Measurements from ENCODE around the gene CD4.
"Not testable (repeated sequence)": the region's sequence is repeated elsewhere in the genome, so short reads cannot be mapped to it uniquely, and the experiment has no call there.

CD4 gene

DNA sequence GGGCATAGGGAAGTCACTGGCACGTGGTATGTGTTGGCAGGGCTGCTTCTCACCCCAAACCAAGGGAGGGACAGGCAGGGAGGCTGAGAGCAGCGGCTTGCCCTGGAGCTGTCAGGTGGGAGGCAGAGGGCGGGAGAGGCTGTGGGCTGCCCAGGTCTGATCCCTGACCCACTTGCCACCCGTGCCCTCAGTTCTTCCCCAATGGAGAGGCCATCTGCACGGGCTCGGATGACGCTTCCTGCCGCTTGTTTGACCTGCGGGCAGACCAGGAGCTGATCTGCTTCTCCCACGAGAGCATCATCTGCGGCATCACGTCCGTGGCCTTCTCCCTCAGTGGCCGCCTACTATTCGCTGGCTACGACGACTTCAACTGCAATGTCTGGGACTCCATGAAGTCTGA lies 56.1 kb downstream of the CD4 start:
- DNase-seq (ENCODE audit: low read depth in 3 of 3): no peak

DNA sequence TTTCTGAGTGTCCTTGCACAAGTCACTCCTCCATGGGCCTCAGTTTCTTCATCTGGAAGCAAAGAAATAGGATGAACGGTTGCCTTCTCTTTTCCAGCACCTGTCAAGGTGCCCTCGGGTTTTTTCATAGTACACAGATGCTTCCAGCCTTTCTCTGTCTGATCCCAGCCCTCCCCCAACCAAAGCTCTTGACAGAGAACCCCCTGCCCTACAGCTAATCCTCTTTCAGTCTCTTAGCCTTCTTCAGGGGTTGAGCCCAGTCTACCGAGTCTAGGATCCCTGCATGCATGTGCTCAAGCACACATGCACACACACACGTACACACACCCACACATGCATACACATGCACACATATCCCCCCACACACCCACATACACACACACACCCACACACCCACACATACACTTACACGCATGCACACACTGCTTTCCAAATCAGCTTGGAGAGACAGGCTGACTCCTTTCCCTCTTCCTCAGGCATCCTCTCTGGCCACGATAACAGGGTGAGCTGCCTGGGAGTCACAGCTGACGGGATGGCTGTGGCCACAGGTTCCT lies 57.1 kb downstream of the CD4 start:
- DNase-seq (ENCODE audit: low read depth in 3 of 3): no peak

DNA sequence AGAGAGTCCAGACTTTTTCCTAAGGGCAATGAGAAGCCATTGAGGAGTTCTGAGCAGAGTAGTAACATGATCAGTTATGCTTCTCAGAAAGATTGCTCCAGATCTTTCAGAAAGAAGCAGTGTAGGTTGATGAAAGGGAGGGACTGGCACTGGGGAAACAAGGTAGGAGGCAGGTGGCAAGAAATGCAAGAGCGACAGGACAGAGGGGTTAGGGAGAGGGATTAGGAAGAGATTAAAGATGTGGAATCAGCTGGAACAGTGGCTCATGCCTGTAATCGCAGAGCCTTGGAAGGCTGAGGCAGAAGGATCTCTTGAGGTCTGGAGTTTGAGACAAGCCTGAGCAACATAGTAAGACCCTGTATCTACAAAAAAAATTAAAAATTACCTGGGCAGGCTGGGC lies 58.3 kb downstream of the CD4 start:
- DNase-seq (ENCODE audit: low read depth in 3 of 3): no peak

DNA sequence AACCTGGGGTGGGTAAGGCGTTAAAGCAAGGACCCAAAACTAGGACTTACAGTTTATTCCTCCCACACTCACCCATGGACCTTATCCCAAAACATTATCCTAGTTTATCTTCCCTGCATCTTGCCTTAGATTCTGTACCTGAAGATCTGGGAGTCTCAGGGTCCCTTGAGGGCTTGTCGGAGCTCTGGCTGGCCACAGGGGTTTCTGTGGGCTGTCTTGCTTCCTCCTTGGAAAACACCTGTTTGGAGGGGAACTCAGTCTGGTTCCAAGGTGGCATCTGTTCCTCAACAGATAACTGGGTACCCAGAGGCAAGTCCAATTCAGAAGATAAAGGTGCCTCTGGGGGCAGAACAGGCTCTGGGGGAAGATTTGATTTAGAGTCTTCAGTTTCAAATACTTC lies 60.1 kb downstream of the CD4 start:
- DNase-seq (ENCODE audit: low read depth in 3 of 3): no peak

DNA sequence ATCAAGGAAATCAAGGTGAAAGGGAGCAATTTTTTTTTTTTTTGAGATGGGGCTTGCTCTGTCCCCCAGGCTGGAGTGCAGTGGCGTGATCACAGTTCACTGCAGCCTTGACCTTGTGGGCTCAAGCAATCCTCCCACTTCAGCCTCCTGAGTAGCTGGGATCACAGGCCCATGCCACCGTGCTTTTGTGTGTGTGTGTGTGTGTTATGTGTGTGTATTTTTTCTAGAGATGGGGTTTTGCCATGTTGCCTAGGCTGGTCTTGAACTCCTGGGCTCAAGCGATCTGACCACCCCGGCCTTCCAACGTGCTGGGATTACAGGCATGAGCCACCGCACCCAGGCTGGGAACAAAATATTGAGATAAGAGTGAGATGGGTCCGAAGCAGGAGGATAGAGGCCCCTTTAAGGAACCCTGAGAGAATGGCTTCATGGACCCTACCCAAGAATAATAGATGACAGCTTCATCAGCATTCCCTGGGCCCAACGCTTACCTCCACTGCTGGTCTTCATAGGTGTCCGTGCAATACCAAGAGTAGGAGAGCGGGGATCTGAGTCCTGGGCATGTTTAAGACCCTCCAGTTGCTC lies 60.7 kb downstream of the CD4 start:
- DNase-seq (ENCODE audit: low read depth in 3 of 3): no peak

DNA sequence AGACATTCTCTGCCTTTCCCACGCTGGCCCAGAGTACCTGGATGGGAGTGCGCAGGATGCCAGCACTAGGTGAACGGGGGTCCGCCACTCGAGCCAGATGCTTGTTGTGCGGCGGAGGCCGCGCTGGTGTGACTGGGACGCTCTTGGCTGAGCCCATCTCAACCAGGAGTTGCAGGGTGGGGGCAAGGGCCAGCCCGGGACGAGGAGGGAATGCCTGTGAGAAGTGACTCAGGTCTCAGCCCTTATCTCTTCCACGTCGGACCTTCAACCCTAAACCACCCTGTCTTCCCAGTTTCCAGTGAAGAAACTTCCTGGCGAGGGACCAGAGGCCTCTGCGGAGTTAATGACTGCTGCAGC lies 61.4 kb downstream of the CD4 start:
- no peak for DNase-seq (ENCODE audit: low read depth in 3 of 3)

DNA sequence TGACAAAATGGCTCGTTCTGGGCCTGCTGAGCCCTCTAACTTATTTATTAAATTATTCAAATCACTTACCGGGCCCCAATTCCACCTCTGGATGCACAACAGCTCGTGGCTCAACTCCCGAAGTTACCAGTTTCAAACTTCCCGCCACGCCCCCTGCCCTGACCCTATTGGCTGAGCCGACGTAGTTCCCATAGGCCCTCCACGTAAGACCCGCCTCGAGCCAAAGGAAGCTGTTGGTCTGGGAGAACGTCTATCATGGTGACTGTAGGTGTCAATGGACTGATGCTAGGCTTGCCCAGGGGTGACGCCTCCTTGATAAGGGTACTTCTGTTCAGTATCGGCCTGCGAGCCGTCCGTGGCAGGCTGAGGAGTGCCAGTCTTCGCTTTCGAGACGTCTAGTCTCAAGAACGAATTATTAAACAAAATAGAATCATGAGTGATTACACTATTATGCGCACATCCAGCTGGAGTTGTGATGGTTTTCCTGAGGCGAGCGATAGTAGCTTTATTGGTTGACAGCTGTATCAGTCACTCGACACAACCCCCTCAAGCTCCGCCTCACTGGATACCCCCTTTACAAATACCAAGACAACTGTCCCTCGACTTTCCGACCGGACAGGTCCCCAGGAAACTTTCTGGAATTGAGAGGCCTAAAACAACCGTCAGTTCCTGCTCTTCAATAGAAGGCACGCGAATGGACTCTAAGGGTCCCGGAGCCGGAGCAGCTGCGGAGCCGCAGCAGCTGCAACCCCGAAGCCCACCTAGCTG lies 62.0 kb downstream of the CD4 start, which contains the start of gene CDCA3:
TSS of gene CDCA3 (minus strand) at position 134 of the 768 bp plus-strand sequence. CDS start 334 bp downstream, outside the sequence.
- peak; percentile 75 to 87 (median 79) for DNase-seq (ENCODE audit: low read depth in 3 of 3)

DNA sequence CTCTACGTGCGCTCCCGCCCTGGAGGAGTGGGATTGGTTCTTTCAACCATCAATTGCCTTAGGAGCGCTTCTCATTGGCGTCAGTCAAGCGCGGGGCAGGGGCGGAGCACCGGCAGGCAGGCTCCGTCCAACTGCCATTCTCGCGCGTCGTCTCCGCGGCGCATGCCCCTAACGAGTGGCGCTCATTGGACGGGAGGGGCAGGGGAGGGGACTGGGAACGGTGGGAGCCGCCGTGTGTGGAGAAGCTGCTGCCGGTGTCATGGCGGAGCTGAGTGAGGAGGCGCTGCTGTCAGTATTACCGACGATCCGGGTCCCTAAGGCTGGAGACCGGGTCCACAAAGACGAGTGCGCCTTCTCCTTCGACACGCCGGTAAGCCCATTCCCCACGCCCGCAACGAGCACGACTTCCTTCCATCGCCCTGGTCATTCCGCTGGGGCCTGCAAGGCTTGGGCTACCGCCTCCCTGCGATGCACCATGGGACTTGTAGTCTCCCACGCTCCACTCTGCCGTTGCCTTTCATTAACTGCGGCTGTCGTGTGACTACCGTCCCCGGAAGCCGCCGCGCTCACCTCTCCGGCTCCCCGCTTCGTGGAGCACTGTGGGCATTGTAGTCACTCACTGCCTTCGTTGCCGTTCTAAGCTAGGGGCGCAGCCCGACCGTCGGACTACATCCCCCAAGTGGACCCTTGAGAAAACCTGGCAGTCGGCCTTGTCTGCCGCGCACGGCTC lies 62.8 kb downstream of the CD4 start, which contains the start of gene USP5:
TSS of gene USP5 (plus strand) at position 230 of the 730 bp plus-strand sequence. CDS start at position 260, 30 bp downstream.
- DNase-seq (ENCODE audit: low read depth in 3 of 3): peak; percentile 92 to 97 (median 95)

DNA sequence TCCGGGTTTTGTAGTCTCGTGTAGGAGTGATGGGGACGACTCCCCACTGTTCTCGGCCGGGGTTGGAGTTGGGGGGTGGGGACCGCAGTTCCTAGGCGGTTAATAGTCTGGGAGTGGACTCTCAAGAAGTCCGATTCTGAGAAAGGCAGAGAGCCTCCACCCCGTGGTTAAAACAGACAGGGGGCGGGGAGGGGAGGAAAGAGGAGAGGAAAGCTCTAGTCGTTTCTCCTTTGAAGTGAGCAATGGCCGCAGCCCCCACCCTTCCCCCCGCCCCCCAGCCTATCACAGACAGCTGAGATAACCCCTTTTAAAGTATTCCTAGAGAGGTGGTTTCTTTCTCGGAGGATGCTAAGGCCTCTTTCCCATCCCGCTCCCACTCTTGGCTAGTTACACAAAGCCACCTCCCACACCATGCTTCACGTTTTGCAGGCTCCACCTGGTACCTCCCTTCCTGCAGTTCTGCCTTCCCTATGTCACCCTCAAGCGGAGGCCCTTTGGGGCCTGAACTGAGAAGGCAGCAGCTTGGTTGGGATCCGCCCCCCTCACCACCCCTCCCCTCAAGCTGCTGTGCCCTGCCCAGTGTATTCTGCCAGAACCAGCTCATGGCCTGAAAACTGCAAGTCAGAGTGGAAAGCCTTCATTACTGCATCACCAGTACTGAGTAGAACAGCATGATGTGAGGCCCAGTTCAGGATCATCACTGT lies 63.5 kb downstream of the CD4 start:
- DNase-seq (ENCODE audit: low read depth in 3 of 3): peak; percentile 31 to 56 (median 33)

DNA sequence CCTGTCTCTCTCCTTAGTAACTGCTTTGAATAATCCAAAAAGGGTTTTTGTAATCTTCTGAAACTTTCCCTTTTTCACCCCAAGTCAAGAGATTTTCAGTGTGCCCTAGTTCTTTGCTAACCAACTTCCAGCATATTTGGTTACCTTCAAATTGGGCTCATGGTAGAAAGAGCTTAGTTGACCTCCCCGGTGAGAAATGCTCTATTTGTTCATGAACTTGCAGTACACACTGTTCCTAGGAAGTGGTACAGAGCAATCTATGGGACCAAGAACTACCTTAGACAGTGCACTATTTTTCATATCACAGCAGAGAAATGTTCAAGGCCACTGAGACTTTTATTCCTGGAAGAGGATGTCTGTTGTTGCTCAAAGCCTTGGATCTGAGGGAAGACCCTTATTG lies 64.3 kb downstream of the CD4 start:
- no peak for DNase-seq (ENCODE audit: low read depth in 3 of 3)

DNA sequence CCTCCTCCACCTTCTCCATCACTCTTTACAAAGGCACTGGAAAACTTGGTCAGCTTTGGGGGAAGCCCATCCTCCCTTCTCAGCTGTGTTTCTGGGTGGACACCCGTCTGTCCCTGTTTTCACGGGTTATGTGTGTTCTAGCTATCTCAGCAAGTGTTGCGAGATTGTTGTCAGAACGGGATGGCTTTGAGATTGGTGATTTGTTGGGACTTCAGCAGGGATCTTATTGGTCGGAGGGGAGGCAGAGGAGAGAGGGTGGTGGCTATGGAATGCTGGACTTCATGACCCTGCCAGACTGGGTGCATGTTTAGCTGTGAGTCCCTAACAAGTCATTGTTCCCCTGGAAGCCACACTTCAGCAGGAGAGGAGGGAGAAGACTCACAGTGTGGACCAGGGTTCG lies 64.7 kb downstream of the CD4 start:
- no peak for DNase-seq (ENCODE audit: low read depth in 3 of 3)

DNA sequence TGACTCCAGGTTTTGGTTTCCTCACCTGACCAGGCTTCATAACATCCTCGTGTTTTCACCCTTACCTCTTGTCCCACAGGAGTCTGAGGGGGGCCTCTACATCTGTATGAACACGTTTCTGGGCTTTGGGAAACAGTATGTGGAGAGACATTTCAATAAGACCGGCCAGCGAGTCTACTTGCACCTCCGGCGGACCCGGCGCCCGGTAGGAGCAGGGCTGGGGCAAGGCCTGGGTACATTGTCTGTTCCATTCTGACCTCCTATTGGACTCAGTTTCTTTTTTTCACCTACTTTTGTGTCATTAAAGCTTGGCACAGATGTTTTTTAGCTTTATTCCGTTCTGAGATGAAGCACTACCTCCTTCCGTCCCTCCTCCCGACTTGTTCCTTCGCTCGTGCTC lies 66.0 kb downstream of the CD4 start:
- DNase-seq (ENCODE audit: low read depth in 3 of 3): no peak

DNA sequence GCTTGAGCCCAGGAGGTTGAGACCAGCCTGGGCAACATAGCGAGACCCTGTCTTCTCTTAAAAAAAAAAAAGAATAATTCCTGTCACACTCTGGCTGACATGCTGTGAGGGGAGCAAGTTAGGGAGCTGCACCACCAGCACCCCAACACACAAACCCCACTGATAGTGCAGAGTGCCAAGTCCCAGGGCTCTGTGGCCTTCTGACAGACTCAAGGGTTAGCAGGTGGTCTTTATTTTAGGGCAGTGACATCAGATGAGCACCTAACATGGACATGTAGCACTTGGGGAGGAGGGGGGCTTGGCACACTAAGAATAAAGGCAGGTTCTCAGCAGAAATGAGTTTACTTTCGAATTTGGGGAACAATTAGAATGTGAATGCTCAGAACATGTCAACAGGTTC lies 69.5 kb downstream of the CD4 start:
- no peak for DNase-seq (ENCODE audit: low read depth in 3 of 3)

DNA sequence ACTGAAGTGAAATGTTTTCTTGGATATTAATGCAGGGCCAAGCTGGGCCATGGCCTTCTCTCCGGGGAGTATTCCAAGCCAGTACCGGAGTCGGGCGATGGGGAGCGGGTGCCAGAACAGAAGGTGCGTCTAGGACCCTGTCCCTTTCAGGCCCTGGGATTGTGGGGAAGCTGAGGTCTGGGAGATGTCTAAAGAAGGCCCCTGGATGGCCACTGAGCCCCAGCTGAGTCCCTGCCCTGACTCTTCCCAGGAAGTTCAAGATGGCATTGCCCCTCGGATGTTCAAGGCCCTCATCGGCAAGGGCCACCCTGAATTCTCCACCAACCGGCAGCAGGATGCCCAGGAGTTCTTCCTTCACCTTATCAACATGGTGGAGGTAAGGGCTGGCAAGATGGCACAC lies 70.8 kb downstream of the CD4 start:
- no peak for DNase-seq (ENCODE audit: low read depth in 3 of 3)

DNA sequence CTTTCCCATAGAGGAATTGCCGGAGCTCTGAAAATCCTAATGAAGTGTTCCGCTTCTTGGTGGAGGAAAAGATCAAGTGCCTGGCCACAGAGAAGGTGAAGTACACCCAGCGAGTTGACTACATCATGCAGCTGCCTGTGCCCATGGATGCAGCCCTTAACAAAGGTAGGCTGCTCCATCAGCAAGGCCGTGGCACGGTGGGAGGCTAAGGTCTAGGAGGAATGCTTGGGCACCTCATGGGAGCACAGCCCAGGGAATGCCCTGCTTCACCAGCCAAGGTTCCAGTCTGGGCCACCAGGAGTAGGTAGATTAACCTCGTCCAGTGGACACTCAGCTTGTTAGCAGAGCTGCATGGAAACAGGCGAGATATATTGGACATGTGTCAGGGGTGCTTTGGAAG lies 71.6 kb downstream of the CD4 start:
- no peak for DNase-seq (ENCODE audit: low read depth in 3 of 3)

DNA sequence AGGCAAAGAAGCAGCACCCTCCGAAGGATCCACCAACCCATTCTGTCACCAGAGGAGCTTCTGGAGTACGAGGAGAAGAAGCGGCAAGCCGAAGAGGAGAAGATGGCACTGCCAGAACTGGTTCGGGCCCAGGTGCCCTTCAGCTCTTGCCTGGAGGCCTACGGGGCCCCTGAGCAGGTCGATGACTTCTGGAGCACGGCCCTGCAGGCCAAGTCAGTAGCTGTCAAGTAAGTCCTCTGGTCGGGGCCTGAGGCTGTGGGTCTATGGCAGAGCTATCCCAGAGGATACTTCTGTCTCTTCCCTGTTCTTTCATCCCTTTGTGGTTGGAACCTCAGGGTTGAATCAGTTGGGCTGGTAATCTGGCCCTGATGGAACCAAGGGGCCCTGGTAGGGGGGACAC lies 72.1 kb downstream of the CD4 start:
- DNase-seq (ENCODE audit: low read depth in 3 of 3): no peak

DNA sequence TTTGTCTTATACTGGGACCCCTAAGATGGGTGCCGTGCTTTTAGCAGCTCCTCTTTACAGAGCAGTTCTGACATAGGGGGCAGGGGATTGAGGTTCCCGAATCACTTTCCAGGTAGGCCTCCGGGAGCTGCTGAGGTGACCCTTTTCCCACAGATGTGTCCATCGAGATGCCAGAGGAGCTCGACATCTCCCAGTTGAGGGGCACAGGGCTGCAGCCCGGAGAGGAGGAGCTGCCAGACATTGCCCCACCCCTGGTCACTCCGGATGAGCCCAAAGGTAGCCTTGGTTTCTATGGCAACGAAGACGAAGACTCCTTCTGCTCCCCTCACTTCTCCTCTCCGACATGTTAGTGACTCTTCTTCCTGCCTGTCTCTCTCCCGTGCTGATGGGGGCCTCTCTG lies 73.7 kb downstream of the CD4 start:
- DNase-seq (ENCODE audit: low read depth in 3 of 3): no peak

DNA sequence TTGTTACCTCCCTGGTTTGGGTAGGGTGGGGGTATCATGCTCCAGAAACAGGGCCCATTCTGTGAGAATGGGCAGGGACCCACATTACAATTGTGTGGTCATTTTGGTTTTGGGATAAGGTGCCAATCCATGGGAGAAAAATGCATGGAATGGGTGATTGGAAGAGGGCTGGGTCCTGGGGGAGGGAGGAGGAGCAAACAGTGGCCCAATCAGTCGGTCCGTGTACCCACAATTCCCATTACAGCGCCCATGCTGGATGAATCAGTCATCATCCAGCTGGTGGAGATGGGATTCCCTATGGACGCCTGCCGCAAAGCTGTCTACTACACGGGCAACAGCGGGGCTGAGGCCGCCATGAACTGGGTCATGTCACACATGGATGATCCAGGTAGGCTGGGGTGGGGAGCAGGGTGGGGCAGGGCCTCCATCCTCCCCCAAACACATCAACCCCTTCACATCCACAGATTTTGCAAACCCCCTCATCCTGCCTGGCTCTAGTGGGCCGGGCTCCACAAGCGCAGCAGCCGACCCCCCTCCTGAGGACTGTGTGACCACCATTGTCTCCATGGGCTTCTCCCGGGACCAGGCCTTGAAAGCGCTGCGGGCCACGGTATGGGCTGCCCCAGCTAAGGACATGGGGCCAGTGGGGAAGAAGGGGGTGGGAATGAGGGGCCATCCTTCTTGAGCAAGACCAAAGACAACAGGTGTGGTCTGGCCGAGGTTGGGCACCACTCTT lies 74.4 kb downstream of the CD4 start:
- no peak for DNase-seq (ENCODE audit: low read depth in 3 of 3)

DNA sequence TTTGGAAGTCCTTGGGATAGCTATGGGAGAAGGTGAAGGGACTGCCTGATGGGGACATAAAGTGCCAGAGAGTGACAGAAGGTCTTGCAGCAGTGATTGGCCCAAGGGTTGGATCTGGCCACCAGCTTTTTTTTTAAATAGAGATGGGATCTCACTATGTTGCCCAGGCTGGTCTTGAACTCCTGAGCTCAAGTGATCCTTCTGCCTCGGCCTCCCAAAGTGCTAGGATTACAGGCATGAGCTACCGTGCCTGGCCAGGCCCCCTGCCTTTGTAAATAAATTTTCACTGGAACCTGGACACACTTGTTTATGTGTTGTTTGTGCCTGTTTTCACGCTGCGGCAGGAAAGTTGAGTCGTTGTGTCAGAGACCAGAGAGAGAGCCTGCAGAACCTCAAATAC lies 76.0 kb downstream of the CD4 start:
- DNase-seq (ENCODE audit: low read depth in 3 of 3): not testable (repeated sequence)

DNA sequence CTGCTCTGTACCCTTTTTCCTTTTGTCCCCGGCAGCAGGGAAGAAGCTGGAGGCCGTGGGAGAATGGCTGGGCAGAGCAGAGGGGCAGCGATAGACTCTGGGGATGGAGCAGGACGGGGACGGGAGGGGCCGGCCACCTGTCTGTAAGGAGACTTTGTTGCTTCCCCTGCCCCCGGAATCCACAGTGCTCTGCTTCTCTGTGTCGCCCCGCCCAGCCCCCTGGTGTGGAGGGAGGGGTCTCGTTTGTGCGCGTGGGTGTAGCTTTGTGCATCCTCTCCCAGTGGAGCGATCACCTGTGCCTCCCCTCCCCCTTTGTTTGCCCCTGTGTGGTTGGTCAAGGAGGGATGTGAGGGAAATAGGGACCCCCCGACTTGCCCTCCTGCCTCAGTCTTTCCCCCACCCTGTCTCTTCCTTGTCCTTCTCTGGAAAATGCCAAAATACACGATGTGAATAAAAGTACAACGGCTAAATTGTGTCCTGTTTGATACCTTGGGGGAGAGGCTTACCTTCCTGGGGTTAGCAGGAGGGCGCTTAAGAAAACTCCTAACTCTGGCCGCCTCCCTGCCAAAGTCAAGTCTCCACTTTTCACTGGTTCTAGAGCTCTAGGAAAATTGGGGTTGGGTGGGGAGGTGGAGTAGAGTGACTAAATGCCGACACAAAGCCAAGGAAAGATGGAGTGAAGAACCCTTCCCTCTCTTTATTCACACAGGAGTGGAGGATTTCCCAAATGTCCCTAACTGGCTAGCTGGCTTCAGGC lies 77.0 kb downstream of the CD4 start:
- DNase-seq (ENCODE audit: low read depth in 3 of 3): no peak
